K562 (cell line): ENCODE measurements around the gene LIMD2. TPM values are rescaled to one million over a fixed set of nuclear protein-coding genes. Genes with fewer than 3 reads are reported as not detected.
A peak's percentile ranks its signal among the peaks of the same experiment; 100 is the strongest.

Source experiments
- BHLHE40 ChIP-seq: IDR thresholded peaks from 2 replicates; pipeline ENCODE4 v1.6.1; 2011; ENCODE audit warnings: low read length, improper control_type of control experiment
- CEBPB ChIP-seq: fragments of 450-650 bp; IDR thresholded peaks from 2 replicates; pipeline ENCODE4 v1.6.1; 2016; ENCODE audit warnings: missing genetic modification characterization, missing compliant biosample characterization
- CREM ChIP-seq: IDR thresholded peaks from 2 replicates; pipeline ENCODE4 v1.6.1; 2014; ENCODE audit warnings: antibody characterized with exemption, low read depth
- DDX20 ChIP-seq: fragments of 450-650 bp; IDR thresholded peaks from 2 replicates; pipeline ENCODE4 v1.6.1; 2016; ENCODE audit warnings: missing genetic modification characterization, low read depth, mild to moderate bottlenecking, missing compliant biosample characterization, moderate library complexity
- DIDO1 ChIP-seq: fragments of 450-650 bp; IDR thresholded peaks from 2 replicates; pipeline ENCODE4 v1.6.1; 2016; ENCODE audit warnings: low read depth, missing biosample characterization, missing genetic modification characterization
- GATAD2A ChIP-seq: fragments of 450-650 bp; IDR thresholded peaks from 2 replicates; pipeline ENCODE4 v1.6.1; 2017
- GATAD2B ChIP-seq: fragments of 450-650 bp; IDR thresholded peaks from 2 replicates; pipeline ENCODE4 v1.6.1; 2017; ENCODE audit warnings: mild to moderate bottlenecking, borderline replicate concordance
- GTF2E2 ChIP-seq: fragments of 200-800 bp; sonication (Bioruptor generic); IDR thresholded peaks from 2 replicates; pipeline ENCODE4 v1.6.1; 2016; ENCODE audit warnings: missing genetic modification characterization, missing compliant biosample characterization
- ILF3 ChIP-seq: fragments of 450-650 bp; IDR thresholded peaks from 2 replicates; pipeline ENCODE4 v1.6.1; 2018; ENCODE audit warnings: antibody characterized with exemption, mild to moderate bottlenecking, moderate library complexity, borderline replicate concordance
- NCOA4 ChIP-seq: fragments of 450-650 bp; IDR thresholded peaks from 2 replicates; pipeline ENCODE4 v1.6.1; 2018; ENCODE audit warnings: mild to moderate bottlenecking; ENCODE audit not compliant: partially characterized antibody
- NEUROD1 ChIP-seq: fragments of 150-350 bp; IDR thresholded peaks from 2 replicates; pipeline ENCODE4 v1.6.1; 2014; ENCODE audit warnings: borderline replicate concordance, low read length, low read depth; ENCODE audit not compliant: partially characterized antibody
- NFYB ChIP-seq: IDR thresholded peaks from 2 replicates; pipeline ENCODE4 v1.6.1; 2011; ENCODE audit warnings: mild to moderate bottlenecking, moderate library complexity; ENCODE audit not compliant: insufficient read length; ENCODE audit errors: extremely low read depth
- NRF1 ChIP-seq, 2 experiments: fragments of 450-650 bp; IDR thresholded peaks in 1 of 2; conservative IDR thresholded peaks in 1 of 2; 2 replicates each; pipeline ENCODE4 v1.6.1; 2014; ENCODE audit warnings: mild to moderate bottlenecking in 2 of 2
- PRMT5 ChIP-seq: sonication (generic); formaldehyde crosslinking; IDR thresholded peaks from 2 replicates; pipeline ENCODE4 v1.5.0; 2020; ENCODE audit warnings: missing genetic modification reagents
- RBBP5 ChIP-seq: fragments of 200-600 bp; sonication (generic); IDR thresholded peaks from 2 replicates; pipeline ENCODE4 v1.6.1; 2012; ENCODE audit warnings: borderline replicate concordance, mild to moderate bottlenecking, low read length, control low read depth, inconsistent platforms; ENCODE audit not compliant: insufficient read depth, poor library complexity, severe bottlenecking
- SMAD3 ChIP-seq: fragments of 450-650 bp; formaldehyde crosslinking; conservative IDR thresholded peaks from 2 replicates; pipeline ENCODE4 v1.4.0; 2020; ENCODE audit warnings: mild to moderate bottlenecking
- SOX6 ChIP-seq: fragments of 450-650 bp; IDR thresholded peaks from 2 replicates; pipeline ENCODE4 v1.6.1; 2014; ENCODE audit warnings: mild to moderate bottlenecking
- TAL1 ChIP-seq: fragments of 450-650 bp; IDR thresholded peaks from 2 replicates; pipeline ENCODE4 v1.6.1; 2016; ENCODE audit warnings: mild to moderate bottlenecking
- TEAD1 ChIP-seq, 2 experiments: fragments of 450-650 bp in 1 of 2; sonication (generic) in 1 of 2; formaldehyde crosslinking; IDR thresholded peaks; 2 replicates each; pipeline versions ENCODE4 v1.4.0 to v1.8.0; 2020 to 2022; ENCODE audit warnings: mild to moderate bottlenecking in 2 of 2, missing genetic modification reagents in 1 of 2
- TSC22D4 ChIP-seq: fragments of 450-650 bp; IDR thresholded peaks from 2 replicates; pipeline ENCODE4 v1.6.1; 2016; ENCODE audit warnings: missing genetic modification characterization, missing biosample characterization, control low read depth
- ZEB2 ChIP-seq: fragments of 450-650 bp; IDR thresholded peaks from 2 replicates; pipeline ENCODE4 v1.6.1; 2016
- ZNF143 ChIP-seq: sonication (generic); formaldehyde crosslinking; IDR thresholded peaks from 2 replicates; pipeline ENCODE4 v1.9.0; 2022; ENCODE audit warnings: mild to moderate bottlenecking, missing genetic modification reagents
- polyA plus RNA-seq, 8 experiments: library from polyadenylated mRNA; depleted of rRNA in 4 of 8; stranded (reverse) in 5 of 8; unstranded in 3 of 8; fragments of >200 nt; fragmentation: Nextera tagmentation in 2 of 8; fragmentation: Illumina TruSeq in 1 of 8; extraction: Ambion mirVana in 2 of 8; extraction: Trizol in 1 of 8; gene quantifications; 2 replicates each; pipeline versions ENCODE4 v1.2.1 to v1.2.3, GENCODE V29; 2011 to 2014; ENCODE audit warnings: inconsistent platforms in 1 of 8, missing spikeins in 1 of 8
- total RNA-seq, 7 experiments: library from RNA; depleted of rRNA in 6 of 7; stranded (reverse); fragments of >200 nt in 6 of 7; fragmentation: Illumina TruSeq in 2 of 7; extraction: Trizol in 2 of 7; gene quantifications; 2 replicates each; pipeline versions ENCODE4 v1.2.1 to v1.2.3, GENCODE V29; 2011 to 2021; ENCODE audit warnings: low replicate concordance in 1 of 7
- TF ChIP-seq, protein P1 (sequence below): fragments of 200-800 bp; sonication (Bioruptor generic); IDR thresholded peaks from 2 replicates; pipeline ENCODE4 v1.6.1; 2016; ENCODE audit warnings: missing genetic modification characterization, missing compliant biosample characterization
- TF ChIP-seq, protein P2 (sequence below), 2 experiments: fragments of 450-650 bp in 1 of 2; sonication (generic) in 1 of 2; formaldehyde crosslinking; conservative IDR thresholded peaks; 2 replicates each; pipeline versions ENCODE4 v1.4.0 to v1.8.1; 2020 to 2022; ENCODE audit warnings: mild to moderate bottlenecking in 1 of 2, missing genetic modification reagents in 1 of 2

The LIMD2 gene
- total and polyA plus RNA-seq, 9 of the 15 experiments (the other 6 are each of a cell fraction or from before 2014, with no cell fraction given): 0.07 to 11.2 (median 2.8) TPM

DNA sequence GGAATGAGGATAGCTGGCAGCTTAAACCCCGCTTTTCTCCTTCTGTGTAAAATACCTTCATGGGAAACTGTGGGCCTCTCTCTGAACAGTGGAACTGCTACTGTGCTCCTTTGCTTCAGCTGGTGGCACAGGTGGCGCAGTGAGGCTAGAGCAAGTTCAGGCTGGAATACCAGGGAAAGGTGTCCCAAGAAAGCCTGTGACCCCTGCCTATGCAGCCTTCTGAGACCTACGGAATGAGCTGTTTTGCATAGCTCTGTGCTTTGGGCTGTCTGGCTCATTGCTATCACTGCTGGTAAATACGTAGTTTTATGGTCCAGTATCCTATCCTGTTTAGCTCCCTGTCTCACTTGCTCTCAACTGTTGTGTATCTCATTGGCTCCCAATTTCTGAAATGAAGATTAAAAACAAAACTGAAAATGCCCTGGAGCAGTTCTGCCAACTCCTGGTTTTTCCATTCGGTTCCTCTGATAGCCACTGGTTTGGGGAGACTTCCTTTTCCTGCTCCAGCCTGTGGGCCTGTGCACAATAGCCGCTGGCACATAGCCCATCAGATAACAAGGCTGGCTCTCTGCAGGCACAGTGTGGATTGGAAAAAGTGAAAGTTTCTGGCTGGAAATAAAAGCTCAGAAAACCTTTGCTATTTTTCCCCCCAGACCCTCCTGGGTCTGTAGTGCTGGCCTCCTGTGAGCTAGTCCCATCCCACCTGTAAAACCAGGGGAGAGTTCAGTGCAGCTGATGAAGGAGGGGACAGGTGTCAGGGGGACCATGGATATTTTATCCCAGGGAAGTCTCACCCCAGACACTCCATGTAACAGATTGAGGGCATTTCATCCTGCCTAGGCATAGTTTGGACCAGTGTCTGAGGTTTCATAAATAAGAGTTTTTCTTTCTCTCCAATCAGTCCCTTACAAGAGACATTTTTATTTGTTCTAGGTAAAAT, 24.0 kb downstream of the LIMD2 start (continued):
- peak; percentile 16 for TF ChIP-seq NEUROD1
- peak; percentile 68 for TF ChIP-seq BHLHE40
- no peak for TF ChIP-seq TEAD1 (CRISPR knock-in tag; IDR thresholded peaks at IDR 0.05)
- no peak for TF ChIP-seq DIDO1
- TF ChIP-seq CREM: 0 out of 2 replicates have a peak, but pooled peaks have one; percentile 5
- no peak for TF ChIP-seq NFYB
- no peak for TF ChIP-seq NCOA4
- no peak for TF ChIP-seq CEBPB (tag)
- TF ChIP-seq GTF2E2 (tag): peak; percentile 76
- no peak for TF ChIP-seq TSC22D4 (tag)
- TF ChIP-seq, protein P1, sequence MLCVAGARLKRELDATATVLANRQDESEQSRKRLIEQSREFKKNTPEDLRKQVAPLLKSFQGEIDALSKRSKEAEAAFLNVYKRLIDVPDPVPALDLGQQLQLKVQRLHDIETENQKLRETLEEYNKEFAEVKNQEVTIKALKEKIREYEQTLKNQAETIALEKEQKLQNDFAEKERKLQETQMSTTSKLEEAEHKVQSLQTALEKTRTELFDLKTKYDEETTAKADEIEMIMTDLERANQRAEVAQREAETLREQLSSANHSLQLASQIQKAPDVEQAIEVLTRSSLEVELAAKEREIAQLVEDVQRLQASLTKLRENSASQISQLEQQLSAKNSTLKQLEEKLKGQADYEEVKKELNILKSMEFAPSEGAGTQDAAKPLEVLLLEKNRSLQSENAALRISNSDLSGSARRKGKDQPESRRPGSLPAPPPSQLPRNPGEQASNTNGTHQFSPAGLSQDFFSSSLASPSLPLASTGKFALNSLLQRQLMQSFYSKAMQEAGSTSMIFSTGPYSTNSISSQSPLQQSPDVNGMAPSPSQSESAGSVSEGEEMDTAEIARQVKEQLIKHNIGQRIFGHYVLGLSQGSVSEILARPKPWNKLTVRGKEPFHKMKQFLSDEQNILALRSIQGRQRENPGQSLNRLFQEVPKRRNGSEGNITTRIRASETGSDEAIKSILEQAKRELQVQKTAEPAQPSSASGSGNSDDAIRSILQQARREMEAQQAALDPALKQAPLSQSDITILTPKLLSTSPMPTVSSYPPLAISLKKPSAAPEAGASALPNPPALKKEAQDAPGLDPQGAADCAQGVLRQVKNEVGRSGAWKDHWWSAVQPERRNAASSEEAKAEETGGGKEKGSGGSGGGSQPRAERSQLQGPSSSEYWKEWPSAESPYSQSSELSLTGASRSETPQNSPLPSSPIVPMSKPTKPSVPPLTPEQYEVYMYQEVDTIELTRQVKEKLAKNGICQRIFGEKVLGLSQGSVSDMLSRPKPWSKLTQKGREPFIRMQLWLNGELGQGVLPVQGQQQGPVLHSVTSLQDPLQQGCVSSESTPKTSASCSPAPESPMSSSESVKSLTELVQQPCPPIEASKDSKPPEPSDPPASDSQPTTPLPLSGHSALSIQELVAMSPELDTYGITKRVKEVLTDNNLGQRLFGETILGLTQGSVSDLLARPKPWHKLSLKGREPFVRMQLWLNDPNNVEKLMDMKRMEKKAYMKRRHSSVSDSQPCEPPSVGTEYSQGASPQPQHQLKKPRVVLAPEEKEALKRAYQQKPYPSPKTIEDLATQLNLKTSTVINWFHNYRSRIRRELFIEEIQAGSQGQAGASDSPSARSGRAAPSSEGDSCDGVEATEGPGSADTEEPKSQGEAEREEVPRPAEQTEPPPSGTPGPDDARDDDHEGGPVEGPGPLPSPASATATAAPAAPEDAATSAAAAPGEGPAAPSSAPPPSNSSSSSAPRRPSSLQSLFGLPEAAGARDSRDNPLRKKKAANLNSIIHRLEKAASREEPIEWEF (CRISPR knock-in tag): no peak
- TF ChIP-seq ILF3: no peak
- no peak for TF ChIP-seq TAL1
- 0 out of 2 replicates have a peak, but pooled peaks have one; percentile 17 for TF ChIP-seq ZEB2
- peak; percentile 56; the same call in 1 of the 2 replicates for TF ChIP-seq GATAD2B
- peak; percentile 16; the same call in 1 of the 2 replicates for TF ChIP-seq SMAD3 (CRISPR knock-in tag)
- 0 out of 2 replicates have a peak, but pooled peaks have one; percentile 42 for TF ChIP-seq GATAD2A
- TF ChIP-seq, protein P2, sequence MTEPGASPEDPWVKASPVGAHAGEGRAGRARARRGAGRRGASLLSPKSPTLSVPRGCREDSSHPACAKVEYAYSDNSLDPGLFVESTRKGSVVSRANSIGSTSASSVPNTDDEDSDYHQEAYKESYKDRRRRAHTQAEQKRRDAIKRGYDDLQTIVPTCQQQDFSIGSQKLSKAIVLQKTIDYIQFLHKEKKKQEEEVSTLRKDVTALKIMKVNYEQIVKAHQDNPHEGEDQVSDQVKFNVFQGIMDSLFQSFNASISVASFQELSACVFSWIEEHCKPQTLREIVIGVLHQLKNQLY (CRISPR knock-in tag; conservative IDR thresholded peaks at IDR 0.05): no peak
- peak; percentile 90 for TF ChIP-seq SOX6
- TF ChIP-seq NRF1 (conservative IDR thresholded peaks at IDR 0.05 in 1 of 2, IDR thresholded peaks at IDR 0.05 in 1 of 2): peak in 1 of 2 experiments; percentile 32; a peak in 1 of 4 replicates
- TF ChIP-seq RBBP5: peak; percentile 57
- no peak for TF ChIP-seq PRMT5 (CRISPR knock-in tag)
- TF ChIP-seq ZNF143: no peak
- no peak for TF ChIP-seq DDX20 (tag)
